Esophagus mucosa (tissue), 1 donor: ENCODE results near the gene ABHD11. TPM values are rescaled to one million over a fixed set of nuclear protein-coding genes. Genes with fewer than 3 reads are reported as not detected.

Experiments
- ATAC-seq: fragments of 200-7000 bp; cut with Tn5 transposase; one replicate; pipeline ENCODE4 v1.9.1; 2020
- total RNA-seq: library from RNA; stranded (reverse); gene quantifications from one replicate; pipeline ENCODE4 v1.2.4, GENCODE V29; 2023
- donor health status: DM: yes; HTN: yes; CAD: no.

ABHD11 gene
- total RNA-seq, 1 donor from 2014 or later, result 11.7 TPM

- no peak for ATAC-seq
These were observed 37.9 kb downstream of the ABHD11 start for GRCh38 chr7:73700581-73701134.

GRCh38 chr7:73700069-73700423 lies 38.6 kb downstream of the ABHD11 start:
- no peak for ATAC-seq

- no peak for ATAC-seq
These were observed 39.1 kb downstream of the ABHD11 start for GRCh38 chr7:73699370-73700068.

- ATAC-seq, result no peak
These were observed 40.2 kb downstream of the ABHD11 start for GRCh38 chr7:73698410-73698809.

- ATAC-seq, result no peak
These were observed 42.2 kb downstream of the ABHD11 start for GRCh38 chr7:73696372-73696771.

- no peak for ATAC-seq
These were observed 48.0 kb downstream of the ABHD11 start for GRCh38 chr7:73690646-73691045.

GRCh38 chr7:73688288-73688687 lies 50.3 kb downstream of the ABHD11 start:
- ATAC-seq, result no peak

Other genes starting within 250 kb of the ABHD11 start
- gene BAZ1B, start 216.5 kb downstream of the ABHD11 start, total RNA-seq, result 22.3 TPM
- gene BCL7B, start 181.1 kb downstream of the ABHD11 start, total RNA-seq, result 34.8 TPM
- gene TBL2, start 160.2 kb downstream of the ABHD11 start, total RNA-seq, result 19.2 TPM
- 0.52 TPM for gene MLXIPL, start 114.3 kb downstream of the ABHD11 start, total RNA-seq
- 0.32 TPM for gene VPS37D, start 71.0 kb downstream of the ABHD11 start, total RNA-seq
- gene DNAJC30, start 55.3 kb downstream of the ABHD11 start, total RNA-seq, result 7.3 TPM
- gene BUD23, start 55.2 kb downstream of the ABHD11 start, total RNA-seq, result 39.2 TPM
- gene STX1A, start 19.1 kb downstream of the ABHD11 start, total RNA-seq, result 1.2 TPM
- 0.64 TPM for gene CLDN3, start 31.5 kb upstream of the ABHD11 start, total RNA-seq
- gene CLDN4, start 92.2 kb upstream of the ABHD11 start, total RNA-seq, result 149 TPM
- 1.9 TPM for gene METTL27, start 103.7 kb upstream of the ABHD11 start, total RNA-seq
- gene TMEM270, start 122.4 kb upstream of the ABHD11 start, total RNA-seq, result not detected